HEK293 (cell line): ENCODE measurements around the gene BCL7C.

Source experiments
- CTCF ChIA-PET: fragments of 350-600 bp; formaldehyde crosslinking; extraction: SDS; loops from one replicate; lab custom pipeline; 2021; ENCODE audit warnings: antibody characterized with exemption; lab: Yijun Ruan, JAX
- POLR2A ChIA-PET: fragments of 300-600 bp; formaldehyde crosslinking; extraction: SDS; loops from one replicate; lab custom pipeline; 2020; ENCODE audit warnings: antibody characterized with exemption, inconsistent platforms; lab: Yijun Ruan, JAX
- H3K27ac ChIP-seq: fragments of 200-500 bp; sonication (Bioruptor generic); 2 replicates; pipeline ENCODE4 v1.5.1; 2014; ENCODE audit warnings: low read depth, low read length, control low read depth, inconsistent platforms; ENCODE audit errors: extremely low read depth
- H3K36me3 ChIP-seq, 2 experiments: fragments of 200-500 bp in 1 of 2; sonication (Bioruptor generic) in 1 of 2; 1 replicate in 1 of 2; 2 replicates in 1 of 2; pipeline ENCODE4 v1.5.1; 2014 to 2017; ENCODE audit warnings: inconsistent platforms in 2 of 2, low read length in 2 of 2; ENCODE audit not compliant: control insufficient read depth in 2 of 2, insufficient read depth in 1 of 2
- H3K4me1 ChIP-seq: fragments of 200-500 bp; sonication (Bioruptor generic); 2 replicates; pipeline ENCODE4 v1.5.1; 2014; ENCODE audit warnings: mild to moderate bottlenecking, low read length, inconsistent platforms; ENCODE audit not compliant: control insufficient read depth, insufficient read depth
- H3K4me3 ChIP-seq: 2 replicates; pipeline ENCODE4 v1.5.1; 2011; ENCODE audit warnings: low read depth, mild to moderate bottlenecking, control low read depth, low read length, moderate library complexity
- H3K9me3 ChIP-seq: fragments of 200-500 bp; sonication (Bioruptor generic); 2 replicates; pipeline ENCODE4 v1.5.1; 2014; ENCODE audit warnings: low read depth, low read length, inconsistent platforms; ENCODE audit not compliant: control insufficient read depth, insufficient read depth
- BCL11A ChIP-seq: fragments of 450-650 bp; formaldehyde crosslinking; IDR thresholded peaks from 2 replicates; pipeline ENCODE4 v1.5.1; 2016; ENCODE audit warnings: low read depth, missing biosample characterization, missing genetic modification characterization
- SALL2 ChIP-seq: fragments of 450-650 bp; formaldehyde crosslinking; IDR thresholded peaks from 2 replicates; pipeline ENCODE4 v1.5.0; 2017; ENCODE audit warnings: missing biosample characterization, mild to moderate bottlenecking, missing genetic modification characterization, borderline replicate concordance
- SP7 ChIP-seq: fragments of 450-650 bp; formaldehyde crosslinking; IDR thresholded peaks from 2 replicates; pipeline ENCODE4 v1.5.1; 2016; ENCODE audit warnings: missing biosample characterization, missing genetic modification characterization
- TRIM28 ChIP-seq: IDR thresholded peaks from 2 replicates; pipeline ENCODE4 v1.6.1; 2011; ENCODE audit warnings: low read length, control low read depth, borderline replicate concordance
- ZBTB11 ChIP-seq: fragments of 450-650 bp; formaldehyde crosslinking; conservative IDR thresholded peaks from 2 replicates; pipeline ENCODE4 v1.5.1; 2016; ENCODE audit warnings: low read depth, missing biosample characterization, missing genetic modification characterization
- ZBTB26 ChIP-seq: fragments of 450-650 bp; formaldehyde crosslinking; optimal IDR thresholded peaks from 2 replicates; pipeline ENCODE3; 2016; ENCODE audit warnings: missing biosample characterization, mild to moderate bottlenecking, missing genetic modification characterization
- ZNF214 ChIP-seq: fragments of 450-650 bp; formaldehyde crosslinking; IDR thresholded peaks from 2 replicates; pipeline ENCODE4 v1.5.1; 2017; ENCODE audit warnings: missing biosample characterization, mild to moderate bottlenecking, missing genetic modification characterization, borderline replicate concordance
- ZNF280D ChIP-seq: fragments of 450-650 bp; formaldehyde crosslinking; IDR thresholded peaks from 2 replicates; pipeline ENCODE4 v1.5.1; 2016; ENCODE audit warnings: missing biosample characterization, missing genetic modification characterization
- ZNF354C ChIP-seq: fragments of 450-650 bp; formaldehyde crosslinking; IDR thresholded peaks from 2 replicates; pipeline ENCODE4 v1.5.1; 2016; ENCODE audit warnings: missing biosample characterization, missing genetic modification characterization, low read depth, borderline replicate concordance
- ZNF362 ChIP-seq: fragments of 450-650 bp; formaldehyde crosslinking; IDR thresholded peaks from 2 replicates; pipeline ENCODE4 v1.5.1; 2016; ENCODE audit warnings: missing biosample characterization, missing genetic modification characterization
- ZNF843 ChIP-seq: fragments of 450-650 bp; formaldehyde crosslinking; IDR thresholded peaks from 2 replicates; pipeline ENCODE4 v1.5.1; 2016; ENCODE audit warnings: missing biosample characterization, missing genetic modification characterization
- ZSCAN4 ChIP-seq: fragments of 450-650 bp; formaldehyde crosslinking; IDR thresholded peaks from 2 replicates; pipeline ENCODE4 v1.5.1; 2017; ENCODE audit warnings: missing biosample characterization, missing genetic modification characterization

Gene BCL7C

GRCh38 chr16:30931068-30931650, 37.3 kb upstream of the BCL7C start:
- no peak for TF ChIP-seq BCL11A
- TF ChIP-seq SP7 (tag by site-specific recombination): no peak
- no peak for TF ChIP-seq TRIM28
- no peak for TF ChIP-seq ZSCAN4
- ChIA-PET POLR2A (interaction anchor here (0.6 to 1.1 kb wide), 2 partner anchors 13 to 87 kb away, joined by 3 to 11 read pairs; no protein-coding TSS in a partner anchor), CTCF (interaction anchor here (0.6 to 3.8 kb wide), 3 partner anchors 11 to 30 kb away, joined by 3 to 26 read pairs (median 6); no protein-coding TSS in a partner anchor)
- peaks cover 12 to 93% of the 10 kb centered on the region in 2 experiments; a peak in 2 of 3 replicates for H3K36me3 ChIP-seq
- H3K9me3 ChIP-seq: no peaks in the 10 kb centered on the region
- H3K27ac ChIP-seq: no peak overlapping the region
- no peaks in the 10 kb centered on the region for H3K4me1 ChIP-seq
- H3K4me3 ChIP-seq: no peak overlapping the region

- TF ChIP-seq ZNF362 (tag by site-specific recombination): no peak
- no peak for TF ChIP-seq SALL2 (tag by site-specific recombination)
- no peak for TF ChIP-seq ZNF354C (tag by site-specific recombination)
- no peak for TF ChIP-seq ZNF280D (tag by site-specific recombination)
- no peak for TF ChIP-seq ZBTB11 (tag by site-specific recombination)
- no peak for TF ChIP-seq ZNF214 (tag by site-specific recombination)
- CTCF ChIA-PET: interaction anchor here (0.7 to 1.2 kb wide), 3 partner anchors 12 to 1114 kb away, joined by 3 read pairs; partner anchors contain the start of gene PAGR1
- H3K9me3 ChIP-seq: no peaks in the 10 kb centered on the region
- POLR2A ChIA-PET: no interaction called here
- H3K4me1 ChIP-seq: no peaks in the 10 kb centered on the region
- H3K36me3 ChIP-seq: peaks cover 12 to 93% of the 10 kb centered on the region in 2 experiments; a peak in 2 of 3 replicates
- H3K4me3 ChIP-seq: no peak overlapping the region
- no peak overlapping the region for H3K27ac ChIP-seq
These were observed 36.3 kb upstream of the BCL7C start for GRCh38 chr16:30930160-30930571.

- no peaks in the 10 kb centered on the region for H3K4me1 ChIP-seq
- ChIA-PET CTCF (interaction anchor here (0.9 to 1.2 kb wide), 2 partner anchors 13 to 1113 kb away, joined by 3 read pairs; partner anchors contain the start of gene PAGR1), POLR2A (no interaction called here)
- no peak overlapping the region for H3K4me3 ChIP-seq
- H3K9me3 ChIP-seq: no peaks in the 10 kb centered on the region
- peaks cover 10 to 86% of the 10 kb centered on the region in 2 experiments; a peak in 2 of 3 replicates for H3K36me3 ChIP-seq
- TF ChIP-seq ZBTB26 (tag by site-specific recombination) (no peak), ZNF843 (tag by site-specific recombination) (no peak)
- TF ChIP-seq, all 188 proteins: peak for 0
- no peak overlapping the region for H3K27ac ChIP-seq
These were observed 35.3 kb upstream of the BCL7C start for GRCh38 chr16:30929167-30929566.
